ENCODE measurements around the gene CES3.
A peak's percentile ranks its signal among the peaks of the same experiment; 100 is the strongest.
"Not testable (repeated sequence)": the region's sequence is repeated elsewhere in the genome, so short reads cannot be mapped to it uniquely, and the experiment has no call there.

The CES3 gene

DNA sequence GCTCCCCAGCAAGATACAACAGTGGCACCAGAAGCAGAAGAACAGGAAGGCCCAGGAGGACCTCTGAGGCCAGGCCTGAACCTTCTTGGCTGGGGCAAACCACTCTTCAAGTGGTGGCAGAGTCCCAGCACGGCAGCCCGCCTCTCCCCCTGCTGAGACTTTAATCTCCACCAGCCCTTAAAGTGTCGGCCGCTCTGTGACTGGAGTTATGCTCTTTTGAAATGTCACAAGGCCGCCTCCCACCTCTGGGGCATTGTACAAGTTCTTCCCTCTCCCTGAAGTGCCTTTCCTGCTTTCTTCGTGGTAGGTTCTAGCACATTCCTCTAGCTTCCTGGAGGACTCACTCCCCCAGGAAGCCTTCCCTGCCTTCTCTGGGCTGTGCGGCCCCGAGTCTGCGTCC lies 11.9 kb downstream of the CES3 start:
- no peak for DNase-seq

DNA sequence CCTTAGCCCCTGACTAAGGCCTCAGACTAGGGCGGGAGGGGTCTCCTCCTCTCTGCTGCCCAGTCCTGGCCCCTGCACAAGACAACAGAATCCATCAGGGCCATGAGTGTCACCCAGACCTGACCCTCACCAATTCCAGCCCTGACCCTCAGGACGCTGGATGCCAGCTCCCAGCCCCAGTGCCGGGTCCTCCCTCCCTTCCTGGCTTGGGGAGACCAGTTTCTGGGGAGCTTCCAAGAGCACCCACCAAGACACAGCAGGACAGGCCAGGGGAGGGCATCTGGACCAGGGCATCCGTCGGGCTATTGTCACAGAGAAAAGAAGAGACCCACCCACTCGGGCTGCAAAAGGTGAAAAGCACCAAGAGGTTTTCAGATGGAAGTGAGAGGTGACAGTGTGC lies 12.7 kb downstream of the CES3 start:
- no peak for DNase-seq

DNA sequence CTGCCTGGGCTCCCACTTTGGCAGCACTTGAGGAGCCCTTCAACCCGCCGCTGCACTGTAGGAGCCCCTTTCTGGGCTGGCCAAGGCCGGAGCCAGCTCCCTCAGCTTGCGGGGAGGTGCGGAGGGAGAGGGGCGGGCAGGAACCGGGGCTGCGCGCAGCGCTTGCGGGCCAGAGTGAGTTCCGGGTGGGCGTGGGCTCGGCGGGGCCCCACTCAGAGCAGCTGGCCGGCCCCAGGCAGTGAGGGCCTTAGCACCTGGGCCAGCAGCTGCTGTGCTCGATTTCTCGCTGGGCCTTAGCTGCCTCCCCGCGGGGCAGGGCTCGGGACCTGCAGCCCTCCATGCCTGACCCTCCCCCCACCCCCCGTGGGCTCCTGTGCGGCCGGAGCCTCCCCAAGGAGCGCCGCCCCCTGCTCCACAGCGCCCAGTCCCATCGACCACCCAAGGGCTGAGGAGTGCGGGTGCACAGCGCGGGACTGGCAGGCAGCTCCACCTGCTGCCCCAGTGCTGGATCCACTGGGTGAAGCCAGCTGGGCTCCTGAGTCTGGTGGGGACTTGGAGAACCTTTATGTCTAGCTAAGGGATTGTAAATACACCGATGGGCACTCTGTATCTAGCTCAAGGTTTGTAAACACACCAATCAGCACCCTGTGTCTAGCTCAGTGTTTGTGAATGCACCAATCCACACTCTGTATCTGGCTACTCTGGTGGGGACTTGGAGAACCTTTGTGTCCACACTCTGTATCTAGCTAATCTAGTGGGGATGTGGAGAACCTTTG lies 13.3 kb downstream of the CES3 start:
- DNase-seq, result not testable (repeated sequence)

DNA sequence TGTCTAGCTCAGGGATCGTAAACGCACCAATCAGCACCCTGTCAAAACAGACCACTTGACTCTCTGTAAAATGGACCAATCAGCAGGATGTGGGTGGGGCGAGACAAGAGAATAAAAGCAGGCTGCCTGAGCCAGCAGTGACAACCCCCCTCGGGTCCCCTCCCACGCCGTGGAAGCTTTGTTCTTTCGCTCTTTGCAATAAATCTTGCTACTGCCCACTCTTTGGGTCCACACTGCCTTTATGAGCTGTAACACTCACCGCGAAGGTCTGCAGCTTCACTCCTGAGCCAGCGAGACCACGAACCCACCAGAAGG lies 13.8 kb downstream of the CES3 start:
- DNase-seq, result peak in 1 of 4 experiments; percentile 15

DNA sequence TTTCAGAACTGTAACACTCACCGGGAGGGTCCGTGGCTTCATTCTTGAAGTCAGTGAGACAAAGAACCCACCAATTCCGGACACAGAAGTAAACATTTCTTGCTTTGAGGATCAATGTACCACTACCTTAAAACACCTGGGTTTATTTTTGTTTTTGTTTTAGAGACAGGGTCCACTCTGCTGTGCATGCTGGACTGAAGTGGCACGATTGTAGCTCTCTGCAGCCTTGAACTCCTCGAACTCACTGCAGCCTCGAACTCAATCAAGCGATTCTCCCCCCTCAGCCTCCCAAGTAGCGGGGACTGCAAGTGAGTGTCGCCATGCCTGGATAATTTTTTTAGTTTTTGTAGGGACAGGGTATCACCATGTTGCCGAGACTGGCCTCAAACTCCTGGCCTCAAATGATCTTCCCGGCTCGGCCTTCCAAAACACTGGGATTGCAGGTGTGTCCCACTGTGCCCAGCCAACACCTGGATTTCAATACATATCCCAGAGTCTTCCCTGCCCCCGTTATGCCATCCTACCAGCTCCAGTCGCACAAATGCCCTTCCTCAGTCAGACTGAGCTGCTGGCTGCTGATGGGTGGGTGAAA lies 14.3 kb downstream of the CES3 start:
- no peak for DNase-seq

DNA sequence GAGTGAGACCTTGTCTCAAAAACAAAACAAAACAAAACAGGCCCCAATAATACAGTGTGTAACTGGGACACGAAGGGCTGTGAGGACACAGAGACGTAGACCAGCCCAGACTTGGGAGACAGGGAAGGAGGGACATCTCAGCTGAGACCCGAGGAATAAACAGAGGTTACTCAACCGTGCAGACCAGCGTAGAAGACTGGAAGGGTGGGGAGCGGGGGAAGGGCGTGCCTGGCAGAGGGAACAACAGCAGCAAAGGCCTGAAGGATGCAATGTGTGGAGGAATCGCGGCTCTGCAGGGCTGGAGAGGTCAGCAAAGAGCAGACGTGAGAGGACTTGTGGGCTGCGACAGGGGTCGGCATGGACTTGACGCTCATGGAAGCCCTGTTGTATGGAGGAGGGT lies 15.7 kb downstream of the CES3 start:
- no peak for DNase-seq

DNA sequence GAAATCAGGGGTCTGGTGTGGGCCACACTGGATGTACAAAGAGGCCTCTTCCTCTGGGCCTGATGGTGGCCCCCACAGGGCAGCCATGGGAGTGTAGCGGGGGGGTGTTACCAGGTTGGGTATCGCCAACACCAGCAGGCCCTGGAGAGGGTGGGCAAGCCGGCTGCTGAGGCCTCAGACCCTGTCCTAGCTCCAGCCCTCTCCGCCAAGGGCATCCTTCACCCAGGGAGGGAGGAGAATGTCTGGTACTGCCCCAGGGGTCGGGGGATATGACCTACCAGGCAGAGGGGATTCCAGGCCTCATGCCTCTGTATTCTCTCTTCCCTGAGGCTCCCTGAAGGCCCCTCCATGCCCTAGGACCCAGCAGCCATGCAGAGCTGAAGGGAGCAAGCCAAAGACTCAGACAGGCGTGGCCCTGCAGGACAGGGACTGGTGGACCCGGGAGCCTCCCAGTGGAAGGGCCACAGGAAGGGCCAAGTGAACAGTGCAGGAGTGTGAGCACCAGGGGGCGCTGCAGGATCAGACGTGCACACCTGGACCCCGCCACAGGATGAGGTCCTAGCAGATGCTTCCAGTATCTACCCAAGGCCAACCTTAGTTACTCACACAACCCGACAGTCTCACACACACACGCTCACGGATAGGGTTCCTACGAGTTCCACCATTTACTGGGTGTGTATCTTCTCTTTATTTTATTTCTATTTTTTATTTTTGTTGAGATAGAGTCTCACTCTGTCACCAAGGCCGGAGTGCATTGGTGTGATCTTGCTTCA lies 16.5 kb downstream of the CES3 start:
- DNase-seq, result peak; percentile 79 to 92 (median 84)

DNA sequence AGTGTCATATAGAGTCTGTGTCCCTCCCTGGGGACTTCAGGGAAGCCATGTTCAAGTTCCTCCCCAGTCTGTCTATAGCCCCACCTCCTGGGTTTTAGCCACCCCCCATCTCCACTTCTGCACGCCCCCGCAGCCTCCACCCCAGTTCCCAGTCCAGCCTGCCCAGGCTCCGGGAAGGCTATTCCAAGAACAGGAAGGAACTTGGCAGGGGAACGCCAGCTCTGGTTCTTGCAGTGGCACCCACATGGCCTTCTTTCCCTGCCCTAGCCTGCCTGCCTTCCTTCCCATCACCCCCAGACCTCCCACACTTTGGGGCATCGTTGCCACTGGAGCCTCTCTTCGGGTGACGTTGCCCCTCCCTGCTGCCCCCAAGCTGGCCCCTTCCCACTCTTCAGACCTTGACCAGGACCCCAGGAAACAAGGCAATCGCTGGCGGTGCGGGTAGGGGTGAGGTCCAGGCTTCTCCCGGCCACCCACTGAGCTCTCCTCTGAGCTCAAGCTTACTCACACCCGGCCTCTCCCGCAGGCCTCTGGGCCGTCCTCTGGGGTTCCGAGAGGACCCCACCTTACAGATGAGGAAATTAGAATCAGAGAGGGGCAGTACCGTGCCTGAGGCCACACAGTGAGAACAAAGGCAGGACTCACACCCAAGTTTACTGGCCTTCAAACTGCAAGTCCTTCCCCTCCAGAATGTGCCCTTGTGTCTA lies 18.1 kb downstream of the CES3 start:
- no peak for DNase-seq

DNA sequence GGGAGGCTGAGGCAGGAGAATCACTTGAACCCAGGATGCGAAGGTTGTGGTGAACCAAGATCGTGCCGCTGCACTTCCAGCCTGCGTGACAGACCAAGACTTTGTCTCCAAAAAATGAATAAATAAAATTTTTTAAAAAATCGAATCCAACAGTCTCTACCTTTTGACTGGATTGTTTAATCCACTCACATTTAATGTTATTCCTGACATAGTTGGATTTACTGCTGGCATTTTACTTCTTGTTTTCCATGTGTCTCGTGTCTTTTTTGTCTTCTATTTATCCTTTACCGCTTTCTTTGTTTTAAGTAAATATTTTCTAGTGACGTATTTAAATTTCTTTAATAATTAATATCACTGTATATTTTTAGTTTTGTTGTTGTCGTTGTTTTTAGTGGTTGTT lies 22.0 kb downstream of the CES3 start:
- no peak for DNase-seq

DNA sequence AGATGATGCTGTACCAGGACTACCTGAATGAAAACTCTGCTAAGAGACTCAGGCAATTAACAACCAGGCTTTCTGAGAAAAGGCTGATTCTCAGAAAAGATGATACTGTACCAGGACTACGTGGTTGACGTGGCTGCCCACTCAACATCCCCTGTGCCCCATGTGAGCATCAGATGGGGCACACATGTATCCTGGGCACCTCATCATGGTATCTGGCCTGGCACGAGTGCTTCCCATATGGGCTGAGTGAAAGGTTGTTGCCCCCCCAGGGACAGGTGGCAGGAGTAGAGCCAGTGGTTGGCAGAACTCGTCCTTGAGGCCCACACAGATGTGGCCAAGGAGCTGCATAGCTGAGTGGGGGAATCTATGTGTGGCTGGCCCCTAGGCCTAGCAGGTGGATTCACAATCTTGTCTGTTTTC lies 23.8 kb downstream of the CES3 start:
- no peak for DNase-seq

DNA sequence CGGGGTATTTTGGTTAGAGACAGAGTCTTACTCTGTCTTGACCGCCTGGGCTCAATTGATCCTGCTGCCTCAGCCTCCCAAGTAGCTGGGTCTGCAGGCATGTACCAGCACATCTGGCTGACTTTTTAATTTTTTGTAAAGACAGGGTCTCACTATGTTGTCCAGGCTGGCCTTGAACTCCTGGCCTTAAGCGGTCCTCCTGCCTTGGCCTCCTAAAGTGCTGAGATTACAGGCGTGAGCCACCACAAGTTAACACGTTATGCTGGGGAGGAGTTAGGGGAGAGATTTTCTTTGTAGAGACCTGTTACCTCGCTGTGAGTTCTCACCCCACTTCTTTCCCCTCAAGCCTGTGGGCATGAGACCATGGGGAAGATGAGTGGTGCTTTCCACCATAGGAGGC lies 25.5 kb downstream of the CES3 start:
- DNase-seq, result no peak

DNA sequence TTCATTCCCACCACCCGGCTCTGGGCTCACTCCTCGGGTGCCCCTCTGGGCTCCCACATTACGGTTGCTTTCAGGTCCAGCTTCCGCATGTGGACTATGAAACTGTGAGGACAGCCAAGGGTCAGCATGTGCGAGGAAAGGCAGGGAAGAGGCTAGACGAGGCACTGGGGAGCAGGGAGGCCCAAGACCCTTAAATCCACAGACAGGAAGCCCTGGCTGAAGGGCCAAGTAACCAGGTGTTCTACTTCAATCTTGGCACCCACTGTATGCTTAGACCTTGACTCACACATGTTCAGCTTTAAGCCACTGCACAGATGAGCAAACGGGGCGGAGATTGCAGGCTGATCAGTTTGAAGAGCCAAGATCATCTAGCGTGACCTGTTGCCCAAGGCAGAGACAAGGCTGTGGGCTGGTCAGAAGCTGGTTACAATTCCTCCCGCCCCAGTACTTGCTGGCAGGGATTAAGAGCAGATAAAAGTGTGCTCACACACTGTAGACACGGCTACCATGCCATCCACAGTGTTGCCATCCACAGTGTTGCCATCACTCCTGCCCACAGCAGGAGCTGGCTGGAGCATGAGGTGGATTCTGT lies 27.2 kb downstream of the CES3 start, which contains the start of gene CES4A:
CES4A (plus strand) TSS at position 393 of the 592 bp plus-strand sequence; CDS start at position 577, 184 bp downstream.
- DNase-seq, result no peak

DNA sequence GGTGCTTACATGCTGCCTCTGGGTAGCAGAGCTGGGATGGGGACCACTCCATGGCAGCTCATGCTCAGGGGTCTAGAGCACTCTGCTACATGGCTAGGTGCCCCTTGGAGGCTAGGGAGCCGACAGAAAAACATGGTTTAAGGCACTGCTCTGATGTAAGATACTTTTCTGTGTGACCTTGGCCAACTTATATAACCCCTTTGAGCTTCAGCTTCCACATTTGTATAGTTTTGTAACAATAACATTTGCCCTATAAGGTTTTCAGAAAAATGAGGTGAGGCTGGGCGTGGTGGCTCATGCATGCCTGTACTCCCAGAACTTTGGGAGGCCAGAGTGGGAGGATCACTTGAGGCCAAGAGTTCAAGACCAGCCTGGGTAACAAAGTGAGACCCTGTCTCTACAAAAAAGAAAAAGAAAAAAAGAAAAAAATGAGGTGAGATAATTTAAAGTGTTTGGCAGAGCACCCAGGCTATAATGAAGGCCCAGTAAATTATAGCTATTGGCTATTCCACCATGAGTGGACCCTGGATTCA lies 30.5 kb downstream of the CES3 start:
- no peak for DNase-seq

DNA sequence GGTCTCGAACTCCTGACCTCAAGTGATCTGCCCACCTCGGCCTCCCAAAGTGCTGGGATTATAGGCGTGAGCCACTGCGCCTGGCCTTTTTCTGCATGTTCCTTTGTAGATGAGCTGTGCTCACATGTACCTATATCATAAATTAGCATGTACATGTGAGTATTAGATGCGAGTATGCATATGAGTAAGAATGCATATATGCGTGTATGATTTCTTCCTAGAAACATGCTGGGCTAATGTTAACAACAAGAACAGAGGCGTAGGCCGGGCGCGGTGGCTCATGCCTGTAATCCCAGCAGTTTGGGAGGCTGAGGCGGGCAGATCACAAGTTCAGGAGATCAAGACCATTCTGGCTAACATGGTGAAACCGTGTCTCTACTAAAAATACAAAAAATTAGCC lies 32.5 kb downstream of the CES3 start:
- not testable (repeated sequence) for DNase-seq

DNA sequence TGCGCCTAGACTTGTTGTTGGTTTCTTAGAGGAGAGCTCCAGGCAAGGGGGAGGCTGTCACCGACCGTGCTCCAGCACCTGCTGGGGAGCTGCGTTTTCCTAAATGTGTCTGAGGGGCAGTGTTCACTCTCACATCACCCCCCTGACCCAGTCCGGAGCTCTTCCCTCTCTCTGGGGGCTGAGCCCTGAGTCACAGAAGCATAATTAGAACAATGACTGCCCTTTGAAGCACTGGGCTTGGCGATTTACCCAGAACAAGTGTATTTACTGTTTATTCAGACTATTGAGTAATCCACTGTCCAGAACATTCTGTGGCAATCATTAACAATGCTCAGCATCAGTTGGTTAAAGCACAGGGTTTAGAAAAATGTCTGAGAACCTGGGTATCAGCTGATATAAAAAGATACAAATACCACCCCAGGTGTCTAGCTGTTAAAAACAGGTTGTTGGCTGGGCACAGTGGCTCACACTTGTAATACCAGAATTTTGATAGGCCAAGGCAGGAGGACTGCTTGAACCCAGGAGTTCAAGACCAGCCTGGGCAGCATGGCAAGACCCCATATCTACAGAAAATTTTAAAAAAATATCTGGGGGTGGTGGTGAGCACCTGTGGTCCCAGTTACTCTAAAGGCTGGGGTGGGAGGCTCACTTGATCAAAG lies 35.4 kb downstream of the CES3 start:
- DNase-seq, result no peak

DNA sequence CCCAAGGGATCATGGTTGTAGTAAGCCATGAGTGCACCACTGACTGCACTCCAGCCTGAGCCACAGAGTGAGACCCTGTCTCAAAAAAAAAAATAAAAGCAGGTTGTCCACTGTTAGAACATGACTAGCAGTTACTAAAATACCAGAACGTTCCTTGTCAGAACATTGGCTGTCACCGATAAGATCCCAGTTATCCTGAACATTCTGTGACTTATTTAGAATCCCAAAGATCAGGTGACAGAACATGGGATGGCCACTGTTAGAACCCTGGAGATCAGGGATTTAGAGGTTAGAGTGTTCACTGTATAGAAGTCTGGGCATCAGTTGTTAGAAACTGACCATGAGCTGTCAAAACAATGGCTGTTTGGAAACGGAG lies 35.9 kb downstream of the CES3 start:
- DNase-seq, result no peak

DNA sequence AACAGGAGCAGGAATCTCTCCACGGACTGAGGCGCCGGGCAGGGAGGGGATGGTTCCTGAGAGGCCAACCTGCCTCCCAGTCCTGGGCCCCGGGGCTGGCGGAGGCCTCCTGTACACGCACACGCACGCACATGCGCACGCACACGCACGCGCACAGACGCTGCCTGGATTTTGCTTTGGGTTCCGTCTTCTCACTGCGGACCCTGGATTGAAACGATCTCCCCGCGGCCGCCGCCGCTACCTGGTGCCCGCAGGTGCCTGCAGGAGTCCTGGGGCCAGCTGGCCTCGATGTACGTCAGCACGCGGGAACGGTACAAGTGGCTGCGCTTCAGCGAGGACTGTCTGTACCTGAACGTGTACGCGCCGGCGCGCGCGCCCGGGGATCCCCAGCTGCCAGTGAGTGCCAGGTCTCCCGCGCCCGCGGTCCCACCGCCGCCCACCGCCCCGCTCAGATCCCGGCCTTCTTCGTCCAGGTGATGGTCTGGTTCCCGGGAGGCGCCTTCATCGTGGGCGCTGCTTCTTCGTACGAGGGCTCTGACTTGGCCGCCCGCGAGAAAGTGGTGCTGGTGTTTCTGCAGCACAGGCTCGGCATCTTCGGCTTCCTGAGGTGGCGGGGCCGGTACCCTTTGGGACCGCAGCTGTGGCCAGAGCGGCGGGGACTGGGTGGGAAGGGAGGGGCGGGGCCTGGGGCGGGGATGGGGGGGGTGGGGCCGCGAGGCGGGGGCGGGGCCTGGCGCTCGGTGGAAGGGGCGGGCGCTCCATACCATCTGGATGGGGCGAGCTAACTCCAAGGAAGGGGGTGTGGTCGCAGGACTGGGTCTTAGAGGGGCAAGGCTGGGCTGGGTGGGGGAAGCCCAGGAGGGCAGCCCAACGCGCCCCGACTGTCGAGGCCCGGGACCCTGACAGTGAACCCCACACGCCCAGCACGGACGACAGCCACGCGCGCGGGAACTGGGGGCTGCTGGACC lies 39.6 kb downstream of the CES3 start:
- DNase-seq, result peak; percentile 13 to 53 (median 26)

DNA sequence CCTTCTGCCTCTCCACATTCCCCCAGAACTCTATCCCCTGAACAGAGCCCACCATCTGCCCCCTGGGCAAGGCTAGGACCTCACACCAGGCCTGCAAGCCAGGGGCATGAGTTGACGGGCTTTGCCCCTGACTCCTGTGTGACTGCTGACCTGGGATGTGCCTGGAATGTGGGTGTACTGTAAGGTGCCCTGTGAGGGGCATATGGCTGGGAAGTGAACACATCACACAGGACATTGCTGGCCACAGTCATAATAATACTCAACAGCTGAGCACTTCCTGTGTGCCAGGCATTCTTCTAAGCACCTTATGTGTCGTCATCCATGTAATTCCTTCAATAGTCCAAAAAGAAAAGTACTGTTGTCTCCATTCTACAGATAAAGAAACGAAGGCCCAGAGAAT lies 40.7 kb downstream of the CES3 start:
- DNase-seq, result no peak

DNA sequence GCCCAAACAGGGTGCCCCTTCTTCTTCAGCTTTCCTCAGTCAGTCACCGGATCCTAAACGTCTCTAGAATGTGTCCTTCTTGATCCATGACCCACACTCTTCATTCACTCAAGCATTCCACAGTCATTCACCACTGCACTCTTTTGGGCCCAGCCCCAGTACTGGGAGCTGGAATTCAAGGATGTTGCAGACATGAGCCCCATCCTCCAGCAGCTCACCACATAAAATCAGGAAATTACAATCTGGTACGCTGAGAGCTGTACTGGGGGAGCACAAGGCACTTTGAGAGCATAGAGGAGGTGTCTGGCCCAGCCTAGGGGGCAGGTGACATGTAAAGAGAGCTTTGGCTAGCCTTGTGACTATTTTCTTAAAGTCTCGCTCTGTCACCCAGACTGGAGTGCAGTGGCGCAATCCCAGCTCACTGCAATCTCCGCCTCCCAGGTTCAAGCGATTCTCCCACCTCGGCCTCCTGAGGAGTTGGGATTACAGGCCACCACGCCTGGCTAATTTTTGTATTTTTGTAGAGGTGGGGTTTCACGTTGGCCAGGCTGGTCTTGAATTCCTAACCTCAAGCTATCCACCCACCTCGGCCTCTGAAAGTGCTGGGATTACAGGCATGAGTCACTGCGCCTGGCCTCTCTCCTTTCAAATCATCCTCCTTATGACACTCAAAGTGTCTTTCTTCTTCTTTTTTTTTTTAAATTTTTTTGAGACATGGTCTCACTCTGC lies 46.0 kb downstream of the CES3 start:
- DNase-seq, result no peak

DNA sequence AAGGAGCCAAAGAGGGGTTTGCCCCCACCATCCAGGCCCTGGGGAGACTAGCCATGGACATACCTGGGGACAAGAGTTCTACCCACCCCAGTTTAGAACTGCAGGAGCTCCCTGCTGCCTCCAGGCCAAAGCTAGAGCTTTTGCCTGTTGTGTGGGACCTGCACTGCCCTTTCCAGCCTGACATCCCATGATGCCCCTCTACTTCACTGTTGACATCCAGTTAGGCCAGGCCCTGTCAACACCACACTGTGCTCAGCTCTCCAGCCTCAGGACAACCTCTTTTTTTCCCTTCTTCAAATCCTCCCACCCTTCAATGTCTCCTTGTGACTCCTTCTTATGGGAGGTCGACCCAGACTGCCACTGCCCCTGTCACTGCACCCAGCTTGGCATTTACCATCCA lies 48.1 kb downstream of the CES3 start:
- DNase-seq, result no peak

All from activated naive CD4-positive, alpha-beta T cell (primary cell).